Measurements from ENCODE around the gene MCOLN1. TPM values are rescaled to one million over a fixed set of nuclear protein-coding genes. Genes with fewer than 3 reads are reported as not detected.

The MCOLN1 gene
- total and polyA plus RNA-seq, 2 of the 4 experiments (the other 2 are of a cell fraction), result 3.4 to 19.6 TPM

DNA sequence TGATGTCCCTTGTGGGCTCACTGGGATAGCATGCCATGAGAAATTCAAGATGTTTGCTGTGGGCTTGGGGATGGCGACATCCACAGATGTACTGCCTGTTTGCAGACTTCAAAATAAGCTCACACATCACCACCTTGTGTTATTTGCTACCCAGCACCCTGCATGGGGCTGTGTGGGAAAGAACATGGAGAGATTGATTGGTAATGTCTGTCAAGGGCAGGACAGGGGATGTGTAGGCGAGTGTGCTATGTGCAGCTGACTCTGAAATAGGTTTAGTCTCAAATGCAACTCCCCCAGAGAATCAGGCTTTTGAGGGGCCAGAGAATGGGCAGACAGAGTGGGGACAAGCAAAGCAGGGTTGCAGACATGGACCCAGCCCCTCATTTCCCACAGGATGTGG, 37.8 kb downstream of the MCOLN1 start:
- Histone ChIP-seq H3K36me3 (ENCODE audit: control insufficient read depth, insufficient read depth, low read length) (peaks cover 48% of the 10 kb centered on the region), H4K8ac (ENCODE audit: low read depth in 2 of 2, low read length in 2 of 2) (no peak overlapping the region), H3K56ac (ENCODE audit: extremely low read depth, insufficient read depth, low read length) (no peak overlapping the region), H3K4ac (ENCODE audit: low read depth, low read length) (no peak overlapping the region), H3K14ac (replicated peaks; ENCODE audit: low read depth, low read length) (no peak overlapping the region), H4K91ac (ENCODE audit: insufficient read depth, low read depth, low read length) (no peak overlapping the region), H3K23ac (ENCODE audit: low read depth, low read length) (no peak overlapping the region), H2BK20ac (ENCODE audit: low read depth, low read length) (no peak overlapping the region), H3K4me1 (ENCODE audit: control insufficient read depth, insufficient read depth, low read length) (no peaks in the 10 kb centered on the region), H2AK5ac (ENCODE audit: low read depth, low read length) (no peak overlapping the region), H2BK15ac (ENCODE audit: low read depth, low read length) (no peak overlapping the region; the same call in 2 of the 3 replicates), H3K79me1 (ENCODE audit: low read depth in 1 of 2, low read length in 2 of 2) (no peaks in the 10 kb centered on the region), H2BK120ac (ENCODE audit: low read depth, low read length) (no peak overlapping the region), H3K27me3 (ENCODE audit: control insufficient read depth, insufficient read depth, low read length) (no peaks in the 10 kb centered on the region), H2BK5ac (ENCODE audit: low read depth, low read length, poor library complexity, severe bottlenecking) (no peak overlapping the region), H3K4me2 (ENCODE audit: low read depth, low read length) (no peak overlapping the region), H3K18ac (ENCODE audit: low read depth, low read length) (no peak overlapping the region), H3K27ac (ENCODE audit: insufficient read depth, low read length) (no peak overlapping the region), H2AFZ (replicated peaks; ENCODE audit: low read length, poor library complexity) (no peak overlapping the region), H4K20me1 (ENCODE audit: insufficient read depth, low read length) (no peaks in the 10 kb centered on the region), H4K5ac (ENCODE audit: low read depth, low read length) (no peak overlapping the region), H3K9me3 (ENCODE audit: control insufficient read depth, insufficient read depth, low read length) (no peaks in the 10 kb centered on the region), H3K4me3 (ENCODE audit: insufficient read depth, low read depth, low read length) (no peak overlapping the region), H3K9ac (ENCODE audit: low read depth, low read length) (no peak overlapping the region), H2AK9ac (replicated peaks; ENCODE audit: low read depth, low read length, poor library complexity) (no peak overlapping the region), H3K9me1 (ENCODE audit: insufficient read depth, low read length) (0 out of 2 replicates have a peak, but pooled peaks cover 3% of the 10 kb centered on the region)
- POLR2A ChIA-PET (ENCODE audit: unreplicated experiment), result no interaction called here
- WGBS, 2 experiments (ENCODE audit: extremely low coverage in 2 of 2, insufficient read length in 1 of 2), result no CpG with 5 or more reads among the region's 2 CpGs
- ATAC-seq (ENCODE audit: low read depth), result no peak
- in situ Hi-C loops (cut with MboI; ENCODE audit: low sequenced_read_pairs), result no loop called here
- intact Hi-C loops (cut with micrococcal nuclease), result no loop called here
- BruUV-seq (replicated peaks), result no TSS peak
- TF ChIP-seq FOS (IDR thresholded peaks at IDR 0.05; ENCODE audit: low read depth, low read length) (no peak), RAD21 (IDR thresholded peaks at IDR 0.05; ENCODE audit: low read length) (no peak), MXI1 (IDR thresholded peaks at IDR 0.05; ENCODE audit: borderline replicate concordance, low read depth, low read length) (no peak), CEBPB (IDR thresholded peaks at IDR 0.05; ENCODE audit: low read depth, low read length) (no peak), SMC3 (IDR thresholded peaks at IDR 0.05; ENCODE audit: low read depth, low read length) (no peak), CHD1 (IDR thresholded peaks at IDR 0.05; ENCODE audit: low read depth, low read length) (no peak), POLR2A (IDR thresholded peaks at IDR 0.05; ENCODE audit: low read depth, low read length) (no peak), NFE2L2 (IDR thresholded peaks at IDR 0.05; ENCODE audit: low read depth, low read length) (no peak), MAZ (IDR thresholded peaks at IDR 0.05; ENCODE audit: borderline replicate concordance, low read depth, low read length) (no peak), BHLHE40 (IDR thresholded peaks at IDR 0.05; ENCODE audit: low read depth, low read length) (no peak), MAFK (IDR thresholded peaks at IDR 0.05; ENCODE audit: low read depth, low read length) (no peak), RCOR1 (IDR thresholded peaks at IDR 0.05; ENCODE audit: insufficient replicate concordance, low read length) (no peak), RFX5 (IDR thresholded peaks at IDR 0.05; ENCODE audit: low read depth, low read length) (no peak)
- TF ChIP-seq, protein P1, sequence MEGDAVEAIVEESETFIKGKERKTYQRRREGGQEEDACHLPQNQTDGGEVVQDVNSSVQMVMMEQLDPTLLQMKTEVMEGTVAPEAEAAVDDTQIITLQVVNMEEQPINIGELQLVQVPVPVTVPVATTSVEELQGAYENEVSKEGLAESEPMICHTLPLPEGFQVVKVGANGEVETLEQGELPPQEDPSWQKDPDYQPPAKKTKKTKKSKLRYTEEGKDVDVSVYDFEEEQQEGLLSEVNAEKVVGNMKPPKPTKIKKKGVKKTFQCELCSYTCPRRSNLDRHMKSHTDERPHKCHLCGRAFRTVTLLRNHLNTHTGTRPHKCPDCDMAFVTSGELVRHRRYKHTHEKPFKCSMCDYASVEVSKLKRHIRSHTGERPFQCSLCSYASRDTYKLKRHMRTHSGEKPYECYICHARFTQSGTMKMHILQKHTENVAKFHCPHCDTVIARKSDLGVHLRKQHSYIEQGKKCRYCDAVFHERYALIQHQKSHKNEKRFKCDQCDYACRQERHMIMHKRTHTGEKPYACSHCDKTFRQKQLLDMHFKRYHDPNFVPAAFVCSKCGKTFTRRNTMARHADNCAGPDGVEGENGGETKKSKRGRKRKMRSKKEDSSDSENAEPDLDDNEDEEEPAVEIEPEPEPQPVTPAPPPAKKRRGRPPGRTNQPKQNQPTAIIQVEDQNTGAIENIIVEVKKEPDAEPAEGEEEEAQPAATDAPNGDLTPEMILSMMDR (conservative IDR thresholded peaks at IDR 0.05; ENCODE audit: low read depth, low read length), result no peak
- TF ChIP-seq, protein P2, sequence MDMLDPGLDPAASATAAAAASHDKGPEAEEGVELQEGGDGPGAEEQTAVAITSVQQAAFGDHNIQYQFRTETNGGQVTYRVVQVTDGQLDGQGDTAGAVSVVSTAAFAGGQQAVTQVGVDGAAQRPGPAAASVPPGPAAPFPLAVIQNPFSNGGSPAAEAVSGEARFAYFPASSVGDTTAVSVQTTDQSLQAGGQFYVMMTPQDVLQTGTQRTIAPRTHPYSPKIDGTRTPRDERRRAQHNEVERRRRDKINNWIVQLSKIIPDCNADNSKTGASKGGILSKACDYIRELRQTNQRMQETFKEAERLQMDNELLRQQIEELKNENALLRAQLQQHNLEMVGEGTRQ (IDR thresholded peaks at IDR 0.05; ENCODE audit: low read depth, low read length), result no peak
- TF ChIP-seq, protein P3, sequence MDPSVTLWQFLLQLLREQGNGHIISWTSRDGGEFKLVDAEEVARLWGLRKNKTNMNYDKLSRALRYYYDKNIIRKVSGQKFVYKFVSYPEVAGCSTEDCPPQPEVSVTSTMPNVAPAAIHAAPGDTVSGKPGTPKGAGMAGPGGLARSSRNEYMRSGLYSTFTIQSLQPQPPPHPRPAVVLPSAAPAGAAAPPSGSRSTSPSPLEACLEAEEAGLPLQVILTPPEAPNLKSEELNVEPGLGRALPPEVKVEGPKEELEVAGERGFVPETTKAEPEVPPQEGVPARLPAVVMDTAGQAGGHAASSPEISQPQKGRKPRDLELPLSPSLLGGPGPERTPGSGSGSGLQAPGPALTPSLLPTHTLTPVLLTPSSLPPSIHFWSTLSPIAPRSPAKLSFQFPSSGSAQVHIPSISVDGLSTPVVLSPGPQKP (IDR thresholded peaks at IDR 0.05; ENCODE audit: borderline replicate concordance, low read depth, low read length), result no peak
- dilution Hi-C loops (cut with HindIII; ENCODE audit: low sequenced_read_pairs, unreplicated experiment), result no loop called here
- CTCF ChIA-PET, result no interaction called here
- no peak for DNase-seq

All from IMR-90 (cell line).